Activated CD4-positive, alpha-beta memory T cell treated with anti-CD3 and anti-CD28 coated beads, Interleukin-2, amount 10 ng/mL, durations not matched to agents 7 days and 5 days (primary cell): ENCODE measurements around the gene CLK3. TPM values are rescaled to one million over a fixed set of nuclear protein-coding genes. Genes with fewer than 3 reads are reported as not detected.
"Not testable (repeated sequence)": the region's sequence is repeated elsewhere in the genome, so short reads cannot be mapped to it uniquely, and the experiment has no call there.

Source experiments
- CTCF ChIA-PET: fragments of 350-600 bp; sonication (Branson Sonifier 250); formaldehyde crosslinking; loops from one replicate; lab custom pipeline; 2021; ENCODE audit warnings: antibody characterized with exemption, inconsistent platforms; lab: Charles Lee
- POLR2A ChIA-PET: fragments of 350-600 bp; sonication (Branson Sonifier 250); formaldehyde crosslinking; loops from one replicate; lab custom pipeline; 2021; ENCODE audit warnings: antibody characterized with exemption; lab: Charles Lee
- DNase-seq: peaks from one replicate; pipeline ENCODE4 v3.0.0-alpha.2; 2020
- H3K27ac Mint-ChIP-seq: one replicate; pipeline ENCODE4 v1.8.0; 2021; ENCODE audit warnings: mild to moderate bottlenecking, mixed read lengths
- H3K27me3 Mint-ChIP-seq: one replicate; pipeline ENCODE4 v1.8.0; 2021; ENCODE audit warnings: mixed read lengths
- H3K36me3 Mint-ChIP-seq: one replicate; pipeline ENCODE4 v1.8.0; 2021; ENCODE audit warnings: low read depth, mixed read lengths
- H3K4me1 Mint-ChIP-seq: one replicate; pipeline ENCODE4 v1.8.0; 2021; ENCODE audit warnings: mixed read lengths
- H3K4me3 Mint-ChIP-seq: one replicate; pipeline ENCODE4 v1.8.0; 2021; ENCODE audit warnings: mild to moderate bottlenecking, mixed read lengths
- H3K9me3 Mint-ChIP-seq: one replicate; pipeline ENCODE4 v1.8.0; 2021; ENCODE audit warnings: mixed read lengths
- total RNA-seq, 2 experiments: library from RNA; stranded (reverse); gene quantifications; one replicate each; pipeline ENCODE4 v1.2.3, GENCODE V29; 2021

The CLK3 gene
- total RNA-seq, 2 experiments from 2014 or later = 133 to 136 TPM

GRCh38 chr15:74589826-74590225 lies 25.8 kb upstream of the CLK3 start:
- CTCF ChIA-PET = interaction anchor here (0.9 kb wide), 1 partner anchor 44 kb away, joined by 3 read pairs; no protein-coding TSS in a partner anchor
- peaks cover 63% of the 10 kb centered on the region for H3K36me3 Mint-ChIP-seq
- peaks cover 3% of the 10 kb centered on the region for H3K4me1 Mint-ChIP-seq
- no peak for DNase-seq
- no peaks in the 10 kb centered on the region for H3K27me3 Mint-ChIP-seq
- H3K4me3 Mint-ChIP-seq = no peak overlapping the region
- POLR2A ChIA-PET = interaction anchor here (1.1 to 1.3 kb wide), 2 partner anchors 49 to 128 kb away, joined by 3 read pairs; partner anchors contain the start of gene ARID3B
- no peak overlapping the region for H3K27ac Mint-ChIP-seq
- no peaks in the 10 kb centered on the region for H3K9me3 Mint-ChIP-seq

GRCh38 chr15:74592222-74592621 lies 23.4 kb upstream of the CLK3 start:
- Mint-ChIP-seq H3K36me3 (peaks cover 65% of the 10 kb centered on the region), H3K27me3 (no peaks in the 10 kb centered on the region), H3K9me3 (no peaks in the 10 kb centered on the region), H3K27ac (no peak overlapping the region), H3K4me1 (no peaks in the 10 kb centered on the region), H3K4me3 (no peak overlapping the region)
- CTCF ChIA-PET = no interaction called here
- POLR2A ChIA-PET = no interaction called here
- no peak for DNase-seq

- no peak for DNase-seq
- Mint-ChIP-seq H3K4me1 (peaks cover 5% of the 10 kb centered on the region), H3K9me3 (no peaks in the 10 kb centered on the region), H3K4me3 (no peak overlapping the region), H3K27ac (no peak overlapping the region), H3K36me3 (peaks cover 65% of the 10 kb centered on the region), H3K27me3 (no peaks in the 10 kb centered on the region)
- ChIA-PET CTCF (no interaction called here), POLR2A (no interaction called here)
Measured at GRCh38 chr15:74593122-74593521, 22.5 kb upstream of the CLK3 start.

- no peaks in the 10 kb centered on the region for H3K27me3 Mint-ChIP-seq
- ChIA-PET CTCF (no interaction called here), POLR2A (interaction anchor here (0.8 kb wide), 1 partner anchor 54 kb away, joined by 3 read pairs; no protein-coding TSS in a partner anchor)
- H3K9me3 Mint-ChIP-seq = no peaks in the 10 kb centered on the region
- peaks cover 18% of the 10 kb centered on the region for H3K4me1 Mint-ChIP-seq
- H3K27ac Mint-ChIP-seq = no peak overlapping the region
- H3K36me3 Mint-ChIP-seq = peaks cover 62% of the 10 kb centered on the region
- no peak overlapping the region for H3K4me3 Mint-ChIP-seq
- DNase-seq = no peak
Measured at GRCh38 chr15:74594455-74594854, 21.2 kb upstream of the CLK3 start.

GRCh38 chr15:74595271-74595670 lies 20.4 kb upstream of the CLK3 start:
- no peak overlapping the region for H3K27ac Mint-ChIP-seq
- peaks cover 54% of the 10 kb centered on the region for H3K36me3 Mint-ChIP-seq
- no peak for DNase-seq
- H3K4me1 Mint-ChIP-seq = peaks cover 19% of the 10 kb centered on the region
- CTCF ChIA-PET = no interaction called here
- POLR2A ChIA-PET = interaction anchor here (0.8 kb wide), 1 partner anchor 55 kb away, joined by 3 read pairs; no protein-coding TSS in a partner anchor
- H3K27me3 Mint-ChIP-seq = no peaks in the 10 kb centered on the region
- H3K9me3 Mint-ChIP-seq = no peaks in the 10 kb centered on the region
- H3K4me3 Mint-ChIP-seq = no peak overlapping the region

GRCh38 chr15:74596736-74597135 lies 18.9 kb upstream of the CLK3 start:
- Mint-ChIP-seq H3K4me1 (peaks cover 19% of the 10 kb centered on the region), H3K36me3 (peaks cover 46% of the 10 kb centered on the region)
- H3K4me3 Mint-ChIP-seq, CTCF ChIA-PET, DNase-seq, H3K9me3 Mint-ChIP-seq, H3K27ac Mint-ChIP-seq, POLR2A ChIA-PET, H3K27me3 Mint-ChIP-seq: not testable (repeated sequence)

- ChIA-PET POLR2A (interaction anchor here (0.7 to 4.4 kb wide), 7 partner anchors 10 to 56 kb away, joined by 3 to 55 read pairs (median 7); partner anchors contain the start of genes ARID3B and CLK3), CTCF (interaction anchor here (1.2 kb wide), 1 partner anchor 24 kb away, joined by 3 read pairs; no protein-coding TSS in a partner anchor)
- H3K4me3 Mint-ChIP-seq, H3K9me3 Mint-ChIP-seq, DNase-seq, H3K27me3 Mint-ChIP-seq: not testable (repeated sequence)
- peak overlapping the region; percentile 44 for H3K27ac Mint-ChIP-seq
- peaks cover 19% of the 10 kb centered on the region for H3K4me1 Mint-ChIP-seq
- peaks cover 41% of the 10 kb centered on the region for H3K36me3 Mint-ChIP-seq
Measured at GRCh38 chr15:74597146-74597705, 18.4 kb upstream of the CLK3 start.

GRCh38 chr15:74598126-74598842 lies 17.4 kb upstream of the CLK3 start:
- H3K36me3 Mint-ChIP-seq = peaks cover 31% of the 10 kb centered on the region
- H3K27me3 Mint-ChIP-seq = no peaks in the 10 kb centered on the region
- H3K9me3 Mint-ChIP-seq = no peaks in the 10 kb centered on the region
- POLR2A ChIA-PET = interaction anchor here (0.6 to 4.4 kb wide), 14 partner anchors 9 to 219 kb away, joined by 3 to 55 read pairs (median 3); partner anchors contain the start of genes ARID3B, CLK3 and UBL7
- CTCF ChIA-PET = interaction anchor here (1.0 to 1.3 kb wide), 3 partner anchors 23 to 53 kb away, joined by 3 to 4 read pairs (median 4); no protein-coding TSS in a partner anchor
- peak overlapping the region; percentile 95 for H3K27ac Mint-ChIP-seq
- H3K4me1 Mint-ChIP-seq = peaks cover 19% of the 10 kb centered on the region
- peak overlapping the region; percentile 95 for H3K4me3 Mint-ChIP-seq
- DNase-seq = peak; percentile 92

- Mint-ChIP-seq H3K4me1 (peaks cover 19% of the 10 kb centered on the region), H3K36me3 (peaks cover 26% of the 10 kb centered on the region), H3K27ac (peak overlapping the region; percentile 95), H3K4me3 (peak overlapping the region; percentile 95), H3K9me3 (no peaks in the 10 kb centered on the region), H3K27me3 (no peaks in the 10 kb centered on the region)
- ChIA-PET CTCF (interaction anchor here (1.0 to 1.3 kb wide), 2 partner anchors 33 to 54 kb away, joined by 4 read pairs; no protein-coding TSS in a partner anchor), POLR2A (interaction anchor here (0.9 to 4.4 kb wide), 9 partner anchors 15 to 220 kb away, joined by 3 to 55 read pairs (median 7); partner anchors contain the start of genes ARID3B and CLK3)
- DNase-seq = no peak
Measured at GRCh38 chr15:74599156-74599555, 16.5 kb upstream of the CLK3 start.

GRCh38 chr15:74603026-74603788 lies 12.4 kb upstream of the CLK3 start:
- H3K36me3 Mint-ChIP-seq = peaks cover 5% of the 10 kb centered on the region

GRCh38 chr15:74603789-74604705 lies 11.6 kb upstream of the CLK3 start:
- Mint-ChIP-seq H3K4me1 (peaks cover 8% of the 10 kb centered on the region), H3K27me3 (no peaks in the 10 kb centered on the region), H3K9me3 (no peaks in the 10 kb centered on the region), H3K27ac (no peak overlapping the region), H3K4me3 (no peak overlapping the region), H3K36me3 (no peaks in the 10 kb centered on the region)
- no peak for DNase-seq
- ChIA-PET POLR2A (interaction anchor here (4.5 kb wide), 1 partner anchor 10 kb away, joined by 25 read pairs; the partner anchor contains the start of gene CLK3), CTCF (no interaction called here)

More at GRCh38 chr15:74603026-74603788, 12.4 kb upstream of the CLK3 start:
- H3K9me3 Mint-ChIP-seq = no peaks in the 10 kb centered on the region
- no peak overlapping the region for H3K27ac Mint-ChIP-seq
- no peaks in the 10 kb centered on the region for H3K27me3 Mint-ChIP-seq
- peaks cover 16% of the 10 kb centered on the region for H3K4me1 Mint-ChIP-seq
- no peak for DNase-seq
- POLR2A ChIA-PET = interaction anchor here (4.5 kb wide), 1 partner anchor 11 kb away, joined by 25 read pairs; the partner anchor contains the start of gene CLK3
- CTCF ChIA-PET = no interaction called here
- no peak overlapping the region for H3K4me3 Mint-ChIP-seq
